ENCODE measurements around the gene PARP14.

- TF ChIP-seq EZH2 (IDR thresholded peaks at IDR 0.05; ENCODE audit: low read length, unreplicated experiment) (no peak), CTCF (conservative IDR thresholded peaks at IDR 0.05; ENCODE audit: low read depth, low read length) (no peak), EZH2phosphoT487 (IDR thresholded peaks at IDR 0.05; ENCODE audit: borderline replicate concordance, low read length) (no peak)
Measured at GRCh38 chr3:122730240-122730639, 49.6 kb downstream of the PARP14 start.
